Measurements from ENCODE around the gene CCDC38. TPM values are rescaled to one million over a fixed set of nuclear protein-coding genes. Genes with fewer than 3 reads are reported as not detected.

CCDC38 gene
- total RNA-seq, 1 donor = under 0.01 TPM

GRCh38 chr12:95890958-95891357 lies 51.5 kb downstream of the CCDC38 start:
- Histone ChIP-seq H3K4me3 (ENCODE audit: insufficient read depth, low read length) (no peak overlapping the region), H4K20me1 (ENCODE audit: insufficient read depth, low read length) (no peaks in the 10 kb centered on the region), H2AFZ (ENCODE audit: low read length) (no peak overlapping the region), H3K36me3 (ENCODE audit: insufficient read depth, low read length) (no peaks in the 10 kb centered on the region), H3K79me2 (ENCODE audit: insufficient read depth, low read length) (no peaks in the 10 kb centered on the region), H3K27ac (ENCODE audit: low read depth, low read length) (no peak overlapping the region), H3K4me1 (ENCODE audit: insufficient read depth, low read length) (no peaks in the 10 kb centered on the region), H3K27me3 (ENCODE audit: insufficient read depth, low read length) (peaks cover 14% of the 10 kb centered on the region), H3K4me2 (ENCODE audit: insufficient read depth, low read length) (no peak overlapping the region), H3K9me3 (ENCODE audit: low read depth, low read length) (no peaks in the 10 kb centered on the region)
- DNase-seq (ENCODE audit: insufficient read length, low spot score, missing footprints) = no peak
- TF ChIP-seq, protein P1, sequence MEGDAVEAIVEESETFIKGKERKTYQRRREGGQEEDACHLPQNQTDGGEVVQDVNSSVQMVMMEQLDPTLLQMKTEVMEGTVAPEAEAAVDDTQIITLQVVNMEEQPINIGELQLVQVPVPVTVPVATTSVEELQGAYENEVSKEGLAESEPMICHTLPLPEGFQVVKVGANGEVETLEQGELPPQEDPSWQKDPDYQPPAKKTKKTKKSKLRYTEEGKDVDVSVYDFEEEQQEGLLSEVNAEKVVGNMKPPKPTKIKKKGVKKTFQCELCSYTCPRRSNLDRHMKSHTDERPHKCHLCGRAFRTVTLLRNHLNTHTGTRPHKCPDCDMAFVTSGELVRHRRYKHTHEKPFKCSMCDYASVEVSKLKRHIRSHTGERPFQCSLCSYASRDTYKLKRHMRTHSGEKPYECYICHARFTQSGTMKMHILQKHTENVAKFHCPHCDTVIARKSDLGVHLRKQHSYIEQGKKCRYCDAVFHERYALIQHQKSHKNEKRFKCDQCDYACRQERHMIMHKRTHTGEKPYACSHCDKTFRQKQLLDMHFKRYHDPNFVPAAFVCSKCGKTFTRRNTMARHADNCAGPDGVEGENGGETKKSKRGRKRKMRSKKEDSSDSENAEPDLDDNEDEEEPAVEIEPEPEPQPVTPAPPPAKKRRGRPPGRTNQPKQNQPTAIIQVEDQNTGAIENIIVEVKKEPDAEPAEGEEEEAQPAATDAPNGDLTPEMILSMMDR (IDR thresholded peaks at IDR 0.05; ENCODE audit: extremely low read depth, low read depth, low read length) = no peak

- Histone ChIP-seq H3K27me3 (ENCODE audit: insufficient read depth, low read length) (peaks cover 14% of the 10 kb centered on the region), H3K4me2 (ENCODE audit: insufficient read depth, low read length) (no peak overlapping the region), H3K9me3 (ENCODE audit: low read depth, low read length) (peaks cover 2% of the 10 kb centered on the region), H4K20me1 (ENCODE audit: insufficient read depth, low read length) (no peaks in the 10 kb centered on the region), H3K4me1 (ENCODE audit: insufficient read depth, low read length) (peaks cover 2% of the 10 kb centered on the region), H3K79me2 (ENCODE audit: insufficient read depth, low read length) (no peaks in the 10 kb centered on the region), H3K27ac (ENCODE audit: low read depth, low read length) (no peak overlapping the region), H3K36me3 (ENCODE audit: insufficient read depth, low read length) (no peaks in the 10 kb centered on the region), H2AFZ (ENCODE audit: low read length) (no peak overlapping the region), H3K4me3 (ENCODE audit: insufficient read depth, low read length) (no peak overlapping the region)
- no peak for DNase-seq (ENCODE audit: insufficient read length, low spot score, missing footprints)
- TF ChIP-seq, protein P1 (IDR thresholded peaks at IDR 0.05; ENCODE audit: extremely low read depth, low read depth, low read length) = no peak
Measured at GRCh38 chr12:95887311-95887710, 55.1 kb downstream of the CCDC38 start.

DNA sequence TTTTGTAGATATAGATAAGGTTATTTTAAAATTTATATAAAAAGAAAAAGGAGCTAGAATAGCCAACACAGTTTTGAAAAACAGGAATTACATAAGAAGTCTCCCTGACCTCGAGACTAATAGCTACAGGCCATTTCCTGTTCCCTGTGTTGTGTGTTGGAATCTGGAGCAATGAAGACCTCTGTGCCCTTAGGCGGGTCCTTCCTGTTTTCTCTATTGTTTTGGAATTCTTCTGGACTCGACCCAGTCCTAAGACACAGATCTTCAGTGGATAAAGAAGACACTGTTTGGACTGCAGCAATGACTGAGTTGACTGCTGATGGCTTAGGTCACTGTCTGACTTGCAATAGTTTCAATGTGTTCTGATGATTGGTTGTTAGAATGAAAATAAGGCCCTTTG lies 57.4 kb downstream of the CCDC38 start:
- Histone ChIP-seq H2AFZ (ENCODE audit: low read length) (no peak overlapping the region), H3K4me2 (ENCODE audit: insufficient read depth, low read length) (no peak overlapping the region), H3K79me2 (ENCODE audit: insufficient read depth, low read length) (no peaks in the 10 kb centered on the region), H3K27me3 (ENCODE audit: insufficient read depth, low read length) (peaks cover 5% of the 10 kb centered on the region), H3K36me3 (ENCODE audit: insufficient read depth, low read length) (no peaks in the 10 kb centered on the region), H3K27ac (ENCODE audit: low read depth, low read length) (no peak overlapping the region), H3K9me3 (ENCODE audit: low read depth, low read length) (peaks cover 2% of the 10 kb centered on the region), H3K4me1 (ENCODE audit: insufficient read depth, low read length) (peaks cover 12% of the 10 kb centered on the region), H4K20me1 (ENCODE audit: insufficient read depth, low read length) (no peaks in the 10 kb centered on the region), H3K4me3 (ENCODE audit: insufficient read depth, low read length) (no peak overlapping the region)
- TF ChIP-seq, protein P1 (IDR thresholded peaks at IDR 0.05; ENCODE audit: extremely low read depth, low read depth, low read length) = no peak
- DNase-seq (ENCODE audit: insufficient read length, low spot score, missing footprints) = no peak

GRCh38 chr12:95882873-95883272 lies 59.5 kb downstream of the CCDC38 start:
- Histone ChIP-seq H2AFZ (ENCODE audit: low read length) (no peak overlapping the region), H3K4me3 (ENCODE audit: insufficient read depth, low read length) (no peak overlapping the region), H3K27me3 (ENCODE audit: insufficient read depth, low read length) (peaks cover 1% of the 10 kb centered on the region), H3K36me3 (ENCODE audit: insufficient read depth, low read length) (no peaks in the 10 kb centered on the region), H3K4me2 (ENCODE audit: insufficient read depth, low read length) (no peak overlapping the region), H3K79me2 (ENCODE audit: insufficient read depth, low read length) (no peaks in the 10 kb centered on the region), H3K9me3 (ENCODE audit: low read depth, low read length) (peaks cover 2% of the 10 kb centered on the region), H3K4me1 (ENCODE audit: insufficient read depth, low read length) (peaks cover 12% of the 10 kb centered on the region), H4K20me1 (ENCODE audit: insufficient read depth, low read length) (no peaks in the 10 kb centered on the region), H3K27ac (ENCODE audit: low read depth, low read length) (no peak overlapping the region)
- TF ChIP-seq, protein P1 (IDR thresholded peaks at IDR 0.05; ENCODE audit: extremely low read depth, low read depth, low read length) = no peak
- no peak for DNase-seq (ENCODE audit: insufficient read length, low spot score, missing footprints)
